Panc1 (cell line): ENCODE measurements around the gene TARP.

Experiments used
- CTCF ChIP-seq: fragments of 450-650 bp; IDR thresholded peaks from 2 replicates; pipeline ENCODE4 v1.5.1; 2017; ENCODE audit warnings: mild to moderate bottlenecking
- POLR2AphosphoS5 ChIP-seq: IDR thresholded peaks from 2 replicates; pipeline ENCODE4 v1.6.1; 2012; ENCODE audit warnings: mild to moderate bottlenecking, low read depth, low read length, moderate library complexity
- REST ChIP-seq, 2 experiments: IDR thresholded peaks; 2 replicates each; pipeline ENCODE4 v1.6.1; 2011 to 2012; ENCODE audit warnings: low read depth in 2 of 2, control low read depth in 1 of 2, low read length in 1 of 2, mild to moderate bottlenecking in 1 of 2, moderate library complexity in 1 of 2; ENCODE audit not compliant: insufficient read depth in 1 of 2
- SIN3A ChIP-seq: IDR thresholded peaks from 2 replicates; pipeline ENCODE4 v1.6.1; 2012; ENCODE audit warnings: low read depth, mild to moderate bottlenecking, low read length, moderate library complexity, borderline replicate concordance; ENCODE audit not compliant: insufficient read depth
- TCF7L2 ChIP-seq: IDR thresholded peaks from 2 replicates; pipeline ENCODE4 v1.6.1; 2011; ENCODE audit warnings: mild to moderate bottlenecking, low read depth, low read length, inconsistent platforms

- TF ChIP-seq CTCF, result no peak
- TF ChIP-seq POLR2AphosphoS5, result no peak
- no peak for TF ChIP-seq TCF7L2
- TF ChIP-seq REST (IDR thresholded peaks at IDR 0.05; ENCODE audit: insufficient read depth in 1 of 2, low read depth in 2 of 2, low read length in 1 of 2), result no peak
- TF ChIP-seq SIN3A, result no peak
Measured at GRCh38 chr7:38235606-38236005, 37.8 kb downstream of the TARP start.
